Measurements from ENCODE around the gene IQGAP1. TPM values are rescaled to one million over a fixed set of nuclear protein-coding genes. Genes with fewer than 3 reads are reported as not detected.

IQGAP1 gene
- total and polyA plus RNA-seq, 2 donors from 2014 or later = 70.0 to 218 TPM

DNA sequence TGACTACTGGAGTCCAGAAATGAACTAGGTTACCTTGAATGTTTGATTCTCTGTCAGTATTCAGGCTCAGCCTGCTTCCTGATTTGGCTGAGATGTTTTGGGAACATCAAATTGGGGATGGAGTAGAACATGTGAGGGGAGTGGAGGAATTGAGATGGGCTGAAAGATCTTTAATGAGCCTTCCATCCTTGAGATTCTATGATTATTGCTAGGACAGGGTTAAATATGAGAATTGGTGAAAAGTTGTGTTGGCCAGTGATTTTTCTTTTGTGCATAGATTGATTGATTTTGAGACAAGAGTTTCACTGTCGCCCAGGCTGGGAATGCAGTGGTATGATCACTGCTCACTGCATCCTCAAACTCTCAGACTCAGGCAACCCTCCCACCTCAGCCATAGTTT is 32.4 kb downstream of the IQGAP1 start:
- H3K27me3 ChIP-seq (ENCODE audit: control insufficient read depth, insufficient read depth, low read length) = no peaks in the 10 kb centered on the region
- intact Hi-C loops (cut with DNase I) = no loop called here
- H3K9ac ChIP-seq (ENCODE audit: low read length in 3 of 3) = no peak overlapping the region
- no peak overlapping the region for H3K4me3 ChIP-seq (ENCODE audit: low read length in 3 of 3)
- TF ChIP-seq, protein P1, sequence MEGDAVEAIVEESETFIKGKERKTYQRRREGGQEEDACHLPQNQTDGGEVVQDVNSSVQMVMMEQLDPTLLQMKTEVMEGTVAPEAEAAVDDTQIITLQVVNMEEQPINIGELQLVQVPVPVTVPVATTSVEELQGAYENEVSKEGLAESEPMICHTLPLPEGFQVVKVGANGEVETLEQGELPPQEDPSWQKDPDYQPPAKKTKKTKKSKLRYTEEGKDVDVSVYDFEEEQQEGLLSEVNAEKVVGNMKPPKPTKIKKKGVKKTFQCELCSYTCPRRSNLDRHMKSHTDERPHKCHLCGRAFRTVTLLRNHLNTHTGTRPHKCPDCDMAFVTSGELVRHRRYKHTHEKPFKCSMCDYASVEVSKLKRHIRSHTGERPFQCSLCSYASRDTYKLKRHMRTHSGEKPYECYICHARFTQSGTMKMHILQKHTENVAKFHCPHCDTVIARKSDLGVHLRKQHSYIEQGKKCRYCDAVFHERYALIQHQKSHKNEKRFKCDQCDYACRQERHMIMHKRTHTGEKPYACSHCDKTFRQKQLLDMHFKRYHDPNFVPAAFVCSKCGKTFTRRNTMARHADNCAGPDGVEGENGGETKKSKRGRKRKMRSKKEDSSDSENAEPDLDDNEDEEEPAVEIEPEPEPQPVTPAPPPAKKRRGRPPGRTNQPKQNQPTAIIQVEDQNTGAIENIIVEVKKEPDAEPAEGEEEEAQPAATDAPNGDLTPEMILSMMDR (IDR thresholded peaks at IDR 0.05; ENCODE audit: borderline replicate concordance, extremely low read depth, insufficient read depth) = no peak
- peaks cover 0 to 19% (median 18%) of the 10 kb centered on the region in 3 donors for H3K4me1 ChIP-seq (ENCODE audit: control insufficient read depth in 2 of 3, insufficient read depth in 2 of 3, low read depth in 1 of 3, low read length in 3 of 3)
- FAIRE-seq (no peak), DNase-seq (no peak)
- H3K27ac ChIP-seq (ENCODE audit: low read depth in 2 of 2, low read length in 2 of 2) = peak overlapping the region in 1 of 2 donors; percentile 37
- no peaks in the 10 kb centered on the region for H3K9me3 ChIP-seq (ENCODE audit: control insufficient read depth in 2 of 3, insufficient read depth in 1 of 3, low read length in 3 of 3)
- no peaks in the 10 kb centered on the region for H3K36me3 ChIP-seq (ENCODE audit: control insufficient read depth in 2 of 3, insufficient read depth in 3 of 3, low read length in 3 of 3)

DNA sequence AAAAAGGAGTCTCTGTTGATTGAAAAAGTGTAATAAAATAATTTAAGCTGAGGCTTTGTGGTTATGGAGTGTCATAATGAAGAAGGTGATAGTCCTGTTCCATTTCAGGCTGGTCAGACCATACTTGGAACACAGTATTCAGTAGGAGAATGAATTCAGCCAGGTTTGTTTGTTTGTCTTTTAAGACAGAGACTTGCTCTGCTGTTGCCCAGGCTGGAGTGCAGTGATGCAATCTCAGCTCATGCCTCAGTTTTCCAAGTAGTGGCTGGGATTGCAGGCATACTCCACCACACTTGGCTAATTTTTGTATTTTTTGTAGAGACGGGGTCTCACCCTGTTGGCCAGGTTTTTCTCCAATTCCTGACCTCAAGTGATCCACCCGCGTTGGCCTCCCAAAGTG is 33.5 kb downstream of the IQGAP1 start:
- FAIRE-seq (no peak), DNase-seq (no peak)
- Histone ChIP-seq H3K9ac (ENCODE audit: low read length in 3 of 3) (no peak overlapping the region), H3K4me3 (ENCODE audit: low read length in 3 of 3) (no peak overlapping the region), H3K9me3 (ENCODE audit: control insufficient read depth in 2 of 3, insufficient read depth in 1 of 3, low read length in 3 of 3) (no peaks in the 10 kb centered on the region), H3K4me1 (ENCODE audit: control insufficient read depth in 2 of 3, insufficient read depth in 2 of 3, low read depth in 1 of 3, low read length in 3 of 3) (peaks cover 0 to 23% (median 22%) of the 10 kb centered on the region in 3 donors), H3K27me3 (ENCODE audit: control insufficient read depth, insufficient read depth, low read length) (no peaks in the 10 kb centered on the region), H3K36me3 (ENCODE audit: control insufficient read depth in 2 of 3, insufficient read depth in 3 of 3, low read length in 3 of 3) (no peaks in the 10 kb centered on the region), H3K27ac (ENCODE audit: low read depth in 2 of 2, low read length in 2 of 2) (no peak overlapping the region)
- TF ChIP-seq, protein P1 (IDR thresholded peaks at IDR 0.05; ENCODE audit: borderline replicate concordance, extremely low read depth, insufficient read depth) = no peak
- intact Hi-C loops (cut with DNase I) = no loop called here

DNA sequence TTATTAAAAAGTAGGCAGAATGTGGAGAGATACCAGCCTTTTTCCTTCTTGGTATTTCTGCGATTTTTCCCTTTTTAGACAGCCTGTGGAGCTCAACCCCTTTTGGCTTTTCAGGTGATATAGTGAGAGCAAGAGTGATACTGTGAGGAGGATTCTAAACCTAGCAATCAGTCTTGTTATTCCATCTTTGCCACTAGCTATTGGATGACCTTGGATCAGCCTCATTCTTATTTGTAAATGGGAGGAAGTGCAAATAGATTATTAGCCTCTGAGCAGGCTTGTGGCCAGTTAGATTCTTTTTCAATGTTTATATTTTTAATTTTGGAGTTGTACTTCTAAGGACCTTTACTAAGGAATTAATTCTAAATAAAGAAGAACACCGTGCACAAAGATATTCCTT is 34.0 kb downstream of the IQGAP1 start:
- intact Hi-C loops (cut with DNase I) = no loop called here
- no peaks in the 10 kb centered on the region for H3K9me3 ChIP-seq (ENCODE audit: control insufficient read depth in 2 of 3, insufficient read depth in 1 of 3, low read length in 3 of 3)
- H3K4me3 ChIP-seq (ENCODE audit: low read length in 3 of 3) = no peak overlapping the region
- DNase-seq = no peak
- H3K36me3 ChIP-seq (ENCODE audit: control insufficient read depth in 2 of 3, insufficient read depth in 3 of 3, low read length in 3 of 3) = no peaks in the 10 kb centered on the region
- TF ChIP-seq, protein P1 (IDR thresholded peaks at IDR 0.05; ENCODE audit: borderline replicate concordance, extremely low read depth, insufficient read depth) = no peak
- FAIRE-seq = no peak
- H3K4me1 ChIP-seq (ENCODE audit: control insufficient read depth in 2 of 3, insufficient read depth in 2 of 3, low read depth in 1 of 3, low read length in 3 of 3) = peaks cover 0 to 23% (median 22%) of the 10 kb centered on the region in 3 donors
- no peak overlapping the region for H3K27ac ChIP-seq (ENCODE audit: low read depth in 2 of 2, low read length in 2 of 2)
- no peaks in the 10 kb centered on the region for H3K27me3 ChIP-seq (ENCODE audit: control insufficient read depth, insufficient read depth, low read length)
- no peak overlapping the region for H3K9ac ChIP-seq (ENCODE audit: low read length in 3 of 3)

DNA sequence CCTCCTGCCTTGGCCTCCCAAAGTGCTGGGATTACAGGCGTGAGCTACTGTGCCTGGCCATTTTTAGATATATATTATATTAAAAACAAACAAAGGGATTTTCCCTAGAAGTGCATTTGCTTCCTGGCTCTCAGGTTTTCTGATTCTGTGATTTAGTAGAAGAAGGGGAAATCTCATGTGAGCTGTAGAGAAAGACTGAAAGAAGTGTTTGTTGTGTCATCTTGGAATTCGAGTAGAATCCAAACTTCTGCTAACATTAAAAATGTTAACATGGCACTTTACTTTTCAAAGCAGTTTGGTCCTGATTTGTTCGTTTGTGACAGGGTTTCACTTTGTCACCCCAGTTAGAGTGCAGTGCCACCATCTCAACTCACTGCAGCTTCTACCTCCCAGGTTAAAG is 34.9 kb downstream of the IQGAP1 start:
- H3K27ac ChIP-seq (ENCODE audit: low read depth in 2 of 2, low read length in 2 of 2) = no peak overlapping the region
- no peak for FAIRE-seq
- H3K4me3 ChIP-seq (ENCODE audit: low read length in 3 of 3) = no peak overlapping the region
- H3K4me1 ChIP-seq (ENCODE audit: control insufficient read depth in 2 of 3, insufficient read depth in 2 of 3, low read depth in 1 of 3, low read length in 3 of 3) = peaks cover 0 to 23% (median 22%) of the 10 kb centered on the region in 3 donors
- intact Hi-C loops (cut with DNase I) = no loop called here
- TF ChIP-seq, protein P1 (IDR thresholded peaks at IDR 0.05; ENCODE audit: borderline replicate concordance, extremely low read depth, insufficient read depth) = no peak
- H3K27me3 ChIP-seq (ENCODE audit: control insufficient read depth, insufficient read depth, low read length) = no peaks in the 10 kb centered on the region
- no peaks in the 10 kb centered on the region for H3K9me3 ChIP-seq (ENCODE audit: control insufficient read depth in 2 of 3, insufficient read depth in 1 of 3, low read length in 3 of 3)
- no peak overlapping the region for H3K9ac ChIP-seq (ENCODE audit: low read length in 3 of 3)
- H3K36me3 ChIP-seq (ENCODE audit: control insufficient read depth in 2 of 3, insufficient read depth in 3 of 3, low read length in 3 of 3) = no peaks in the 10 kb centered on the region
- DNase-seq = no peak
